GM12801 (cell line): ENCODE data around the gene CASKIN1.

Experiments used
- TF ChIP-seq, protein P1 (sequence below): IDR thresholded peaks from one replicate; pipeline ENCODE4 v1.5.1; 2011; ENCODE audit warnings: control low read depth; ENCODE audit not compliant: insufficient read length; ENCODE audit errors: extremely low read depth

The CASKIN1 gene, protein sequence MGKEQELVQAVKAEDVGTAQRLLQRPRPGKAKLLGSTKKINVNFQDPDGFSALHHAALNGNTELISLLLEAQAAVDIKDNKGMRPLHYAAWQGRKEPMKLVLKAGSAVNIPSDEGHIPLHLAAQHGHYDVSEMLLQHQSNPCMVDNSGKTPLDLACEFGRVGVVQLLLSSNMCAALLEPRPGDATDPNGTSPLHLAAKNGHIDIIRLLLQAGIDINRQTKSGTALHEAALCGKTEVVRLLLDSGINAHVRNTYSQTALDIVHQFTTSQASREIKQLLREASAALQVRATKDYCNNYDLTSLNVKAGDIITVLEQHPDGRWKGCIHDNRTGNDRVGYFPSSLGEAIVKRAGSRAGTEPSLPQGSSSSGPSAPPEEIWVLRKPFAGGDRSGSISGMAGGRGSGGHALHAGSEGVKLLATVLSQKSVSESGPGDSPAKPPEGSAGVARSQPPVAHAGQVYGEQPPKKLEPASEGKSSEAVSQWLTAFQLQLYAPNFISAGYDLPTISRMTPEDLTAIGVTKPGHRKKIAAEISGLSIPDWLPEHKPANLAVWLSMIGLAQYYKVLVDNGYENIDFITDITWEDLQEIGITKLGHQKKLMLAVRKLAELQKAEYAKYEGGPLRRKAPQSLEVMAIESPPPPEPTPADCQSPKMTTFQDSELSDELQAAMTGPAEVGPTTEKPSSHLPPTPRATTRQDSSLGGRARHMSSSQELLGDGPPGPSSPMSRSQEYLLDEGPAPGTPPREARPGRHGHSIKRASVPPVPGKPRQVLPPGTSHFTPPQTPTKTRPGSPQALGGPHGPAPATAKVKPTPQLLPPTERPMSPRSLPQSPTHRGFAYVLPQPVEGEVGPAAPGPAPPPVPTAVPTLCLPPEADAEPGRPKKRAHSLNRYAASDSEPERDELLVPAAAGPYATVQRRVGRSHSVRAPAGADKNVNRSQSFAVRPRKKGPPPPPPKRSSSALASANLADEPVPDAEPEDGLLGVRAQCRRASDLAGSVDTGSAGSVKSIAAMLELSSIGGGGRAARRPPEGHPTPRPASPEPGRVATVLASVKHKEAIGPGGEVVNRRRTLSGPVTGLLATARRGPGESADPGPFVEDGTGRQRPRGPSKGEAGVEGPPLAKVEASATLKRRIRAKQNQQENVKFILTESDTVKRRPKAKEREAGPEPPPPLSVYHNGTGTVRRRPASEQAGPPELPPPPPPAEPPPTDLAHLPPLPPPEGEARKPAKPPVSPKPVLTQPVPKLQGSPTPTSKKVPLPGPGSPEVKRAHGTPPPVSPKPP (N-terminal part only)

DNA sequence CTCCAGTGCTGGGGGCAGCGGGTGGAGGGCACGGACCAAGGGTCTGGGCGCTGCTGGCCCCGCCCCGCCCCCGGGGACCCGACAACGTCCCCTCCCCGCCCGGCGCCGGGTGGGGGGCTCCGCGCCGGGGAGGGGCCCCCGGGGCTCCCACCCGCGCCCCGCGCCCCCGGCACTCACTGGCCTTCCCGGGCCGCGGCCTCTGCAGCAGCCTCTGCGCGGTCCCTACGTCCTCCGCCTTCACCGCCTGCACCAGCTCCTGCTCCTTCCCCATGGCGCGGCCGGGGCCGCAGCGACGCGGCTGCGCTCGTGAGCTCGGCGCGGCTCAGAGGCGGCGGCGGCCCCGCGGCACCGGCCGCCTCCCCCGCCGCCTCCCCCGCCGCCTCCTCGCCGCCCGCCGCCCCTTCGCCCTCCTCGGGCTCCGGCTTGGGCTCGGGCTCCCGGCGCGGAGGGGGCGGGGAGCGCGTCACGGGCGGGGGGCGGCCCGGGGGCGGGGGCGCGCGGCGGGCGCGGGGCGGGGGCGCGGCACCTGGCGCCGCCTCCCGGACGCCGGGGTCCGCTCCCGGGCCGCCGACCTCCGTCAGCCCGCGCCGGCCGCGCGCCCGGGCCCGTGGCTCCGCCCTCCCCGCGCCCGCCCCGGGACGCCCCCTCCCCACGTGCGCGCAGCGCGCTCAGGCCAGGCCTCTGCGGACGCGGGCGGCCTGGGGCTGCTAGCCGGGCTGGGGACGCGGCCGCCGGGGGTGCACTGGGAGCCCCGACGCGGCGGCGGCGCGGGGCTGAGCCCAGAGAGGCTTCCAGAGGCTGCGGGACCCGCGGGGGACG, at the start of gene CASKIN1:
TSS of gene CASKIN1 (minus strand) at position 444 of the 819 bp plus-strand sequence. CDS start at position 271, 173 bp downstream.
- TF ChIP-seq, protein P1, sequence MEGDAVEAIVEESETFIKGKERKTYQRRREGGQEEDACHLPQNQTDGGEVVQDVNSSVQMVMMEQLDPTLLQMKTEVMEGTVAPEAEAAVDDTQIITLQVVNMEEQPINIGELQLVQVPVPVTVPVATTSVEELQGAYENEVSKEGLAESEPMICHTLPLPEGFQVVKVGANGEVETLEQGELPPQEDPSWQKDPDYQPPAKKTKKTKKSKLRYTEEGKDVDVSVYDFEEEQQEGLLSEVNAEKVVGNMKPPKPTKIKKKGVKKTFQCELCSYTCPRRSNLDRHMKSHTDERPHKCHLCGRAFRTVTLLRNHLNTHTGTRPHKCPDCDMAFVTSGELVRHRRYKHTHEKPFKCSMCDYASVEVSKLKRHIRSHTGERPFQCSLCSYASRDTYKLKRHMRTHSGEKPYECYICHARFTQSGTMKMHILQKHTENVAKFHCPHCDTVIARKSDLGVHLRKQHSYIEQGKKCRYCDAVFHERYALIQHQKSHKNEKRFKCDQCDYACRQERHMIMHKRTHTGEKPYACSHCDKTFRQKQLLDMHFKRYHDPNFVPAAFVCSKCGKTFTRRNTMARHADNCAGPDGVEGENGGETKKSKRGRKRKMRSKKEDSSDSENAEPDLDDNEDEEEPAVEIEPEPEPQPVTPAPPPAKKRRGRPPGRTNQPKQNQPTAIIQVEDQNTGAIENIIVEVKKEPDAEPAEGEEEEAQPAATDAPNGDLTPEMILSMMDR = no peak

DNA sequence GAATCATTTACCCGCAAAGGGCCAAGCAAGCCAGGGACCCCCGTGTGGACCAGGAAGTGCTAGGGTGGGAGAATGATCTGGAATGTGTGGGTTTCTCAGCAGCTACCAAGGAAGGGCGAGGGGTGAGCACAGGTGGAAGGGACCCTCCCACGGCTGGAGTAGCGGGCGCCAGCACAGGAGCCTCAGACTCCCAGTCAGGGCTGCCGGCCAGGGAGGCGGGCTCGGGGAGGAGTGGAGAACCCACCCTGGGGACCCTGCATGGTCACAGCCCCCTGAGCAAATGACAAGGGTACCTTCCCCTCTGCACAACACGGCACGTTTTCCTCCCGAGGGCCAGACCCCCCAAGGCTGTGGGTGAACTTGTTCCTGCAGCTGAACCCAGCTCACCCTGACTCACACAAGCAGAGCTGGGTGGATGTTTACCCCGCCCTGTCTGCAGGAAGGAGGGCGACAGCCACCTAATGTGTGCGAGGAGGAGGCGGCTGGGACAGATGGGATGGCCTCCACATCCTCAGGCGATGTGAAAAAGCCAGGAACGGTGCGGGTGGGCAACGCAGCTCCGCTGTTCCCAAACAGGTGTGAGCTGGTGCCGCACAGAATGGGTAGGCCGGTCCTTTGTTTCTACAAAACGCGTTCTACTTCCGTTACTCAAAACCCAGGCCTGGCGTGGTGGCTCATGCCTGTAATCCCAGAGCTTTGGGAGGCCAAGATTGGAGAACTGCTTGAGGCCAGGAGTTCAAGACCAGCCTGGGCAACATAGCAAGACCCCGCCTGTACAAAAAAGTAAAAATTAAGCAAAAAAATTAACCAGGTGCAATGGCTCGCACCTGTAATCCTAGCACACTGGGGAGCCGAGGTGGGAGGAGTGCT, 48.8 kb upstream of the CASKIN1 start:
- TF ChIP-seq, protein P1 = no peak

DNA sequence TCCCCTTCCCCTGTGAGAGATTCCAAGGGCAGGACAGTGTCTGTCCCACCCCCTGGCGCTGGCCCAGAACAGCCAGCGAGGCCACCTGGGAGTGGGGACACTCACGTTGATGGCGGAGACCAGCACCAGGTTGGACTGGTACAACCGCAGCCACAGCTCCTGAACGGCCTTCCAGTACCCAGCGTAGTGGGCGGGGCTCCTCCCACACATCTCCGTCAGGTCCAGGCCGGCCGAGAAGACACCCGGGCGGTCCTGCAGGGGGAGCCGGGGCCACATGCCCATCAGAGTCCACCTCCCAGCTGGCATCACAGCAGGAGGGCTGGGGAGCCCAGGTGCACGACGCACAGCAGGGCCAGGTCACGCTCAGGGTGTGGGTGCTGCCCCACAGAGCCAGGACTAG, 47.9 kb upstream of the CASKIN1 start:
- TF ChIP-seq, protein P1 = no peak

DNA sequence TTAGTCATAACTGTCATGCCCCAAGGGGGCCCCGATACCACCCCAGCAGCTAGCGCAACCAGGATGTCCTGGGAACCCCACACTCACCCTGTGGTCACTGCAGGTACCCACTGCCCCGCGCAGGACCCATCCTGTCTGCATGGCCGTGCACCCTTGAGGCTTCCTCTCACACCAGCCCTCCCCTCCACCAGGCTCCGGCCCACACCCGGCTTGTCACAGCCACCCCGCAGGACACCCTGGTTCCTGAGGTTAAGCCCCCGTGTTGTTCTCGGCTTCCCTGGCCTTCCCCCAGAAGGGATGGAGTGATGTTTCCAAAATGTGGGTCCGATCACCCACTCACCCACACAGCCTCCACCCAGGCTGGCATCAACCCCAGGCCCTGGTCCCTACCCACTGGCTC, 47.4 kb upstream of the CASKIN1 start:
- TF ChIP-seq, protein P1 = no peak

DNA sequence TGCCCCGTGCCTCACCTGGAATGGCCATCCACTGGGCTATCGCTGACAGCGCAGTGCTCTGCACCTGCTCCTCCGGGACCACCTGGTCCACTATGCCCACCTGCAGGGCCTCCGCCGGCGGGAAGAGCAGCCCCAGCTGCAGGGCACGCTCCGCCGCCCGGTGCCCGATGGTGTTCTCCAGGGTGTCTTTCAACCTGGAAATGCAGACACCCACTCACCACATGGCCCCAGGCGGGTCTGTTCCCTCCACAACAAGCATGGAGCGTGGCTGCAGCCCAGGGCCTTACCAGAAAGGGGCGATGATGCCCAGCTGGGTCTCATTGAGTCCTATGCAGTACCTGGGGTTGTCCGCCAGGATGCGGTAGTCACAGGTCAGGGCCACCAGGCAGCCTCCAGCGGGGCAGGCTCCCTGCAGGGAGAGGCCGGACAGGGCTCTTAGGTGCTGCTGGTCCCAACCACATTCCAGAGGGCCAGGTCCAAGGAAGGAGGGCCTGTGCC, 46.7 kb upstream of the CASKIN1 start:
- TF ChIP-seq, protein P1 = no peak

DNA sequence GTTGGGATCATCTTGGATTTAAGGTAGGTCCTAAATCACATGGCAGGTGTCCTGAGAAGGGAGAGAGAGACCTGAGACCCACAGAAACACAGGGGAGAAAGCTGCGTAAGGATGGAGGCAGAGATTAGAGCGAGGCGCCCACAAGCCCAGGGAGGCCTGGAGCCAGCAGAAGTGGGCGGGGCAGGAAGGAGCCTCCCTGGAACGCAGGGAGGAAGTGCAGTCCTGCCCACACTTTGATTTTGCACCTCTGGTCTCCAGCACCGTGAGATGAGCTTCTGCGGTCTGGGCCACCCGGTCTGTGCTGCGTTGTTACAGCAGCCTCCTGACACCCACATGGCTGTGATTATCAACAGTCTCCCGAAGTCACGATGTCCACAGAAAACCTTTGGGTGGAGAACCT, 46.2 kb upstream of the CASKIN1 start:
- TF ChIP-seq, protein P1 = no peak
